HFFc6 (cell line): ENCODE results near the gene MAPKAP1. TPM values are rescaled to one million over a fixed set of nuclear protein-coding genes. Genes with fewer than 3 reads are reported as not detected.

ENCODE experiments used
- DNase-seq: peaks from one replicate; pipeline ENCODE4 v3.0.0-alpha.2; 2018
- H3K27ac Mint-ChIP-seq: 2 replicates; pipeline ENCODE4 v1.8.0; 2020; ENCODE audit warnings: mild to moderate bottlenecking, mixed read lengths
- H3K27me3 Mint-ChIP-seq: 2 replicates; pipeline ENCODE4 v1.8.0; 2021; ENCODE audit warnings: mild to moderate bottlenecking, moderate library complexity, mixed read lengths; ENCODE audit not compliant: insufficient read depth
- H3K36me3 Mint-ChIP-seq: 2 replicates; pipeline ENCODE4 v1.8.0; 2021; ENCODE audit warnings: low read depth, mixed read lengths
- H3K4me1 Mint-ChIP-seq: 2 replicates; pipeline ENCODE4 v1.8.0; 2020; ENCODE audit warnings: low read depth, mixed read lengths
- H3K4me3 Mint-ChIP-seq: 2 replicates; pipeline ENCODE4 v1.8.0; 2020; ENCODE audit warnings: mild to moderate bottlenecking, moderate library complexity, mixed read lengths
- H3K9me3 Mint-ChIP-seq: 2 replicates; pipeline ENCODE4 v1.8.0; 2020; ENCODE audit warnings: mild to moderate bottlenecking, mixed read lengths
- CTCF ChIP-seq: fragments of 200-600 bp; sonication (generic); IDR thresholded peaks from 2 replicates; pipeline ENCODE4 v1.5.0; 2021; ENCODE audit warnings: antibody characterized with exemption, mild to moderate bottlenecking
- total RNA-seq, 6 experiments: library from RNA; stranded (reverse); fragmentation: NEBNext Ultra II Directional; extraction: Animal tissue kit (Norgen Biotek cat#: 25700); gene quantifications; 2 replicates in 1 of 6; 3 replicates in 5 of 6; pipeline ENCODE4 v1.2.3, GENCODE V29; 2021

Gene MAPKAP1
- total RNA-seq, 6 experiments from 2014 or later = 115 to 167 (median 130) TPM

DNA sequence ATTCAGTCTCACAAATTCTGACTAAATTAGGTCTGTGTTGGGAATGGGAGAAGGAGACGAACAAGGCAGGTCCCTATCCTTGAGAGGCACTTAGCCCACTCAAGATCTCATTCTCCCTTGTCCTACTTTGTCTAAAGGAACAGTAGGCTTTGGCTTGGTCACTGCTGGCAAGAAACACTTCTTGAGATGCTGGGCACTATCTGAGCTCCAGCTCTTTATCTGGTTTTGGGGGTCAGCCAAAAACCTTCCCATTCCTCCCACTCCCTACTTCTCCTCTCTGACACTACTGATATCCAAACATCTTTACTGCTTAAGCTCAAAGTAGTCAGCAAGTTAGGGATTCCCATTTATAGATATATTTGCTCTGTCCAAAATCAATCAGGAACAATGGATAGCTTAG, 155.2 kb downstream of the MAPKAP1 start:
- no peak for DNase-seq
- no peak for TF ChIP-seq CTCF
- Mint-ChIP-seq H3K9me3 (no peaks in the 10 kb centered on the region), H3K27me3 (no peaks in the 10 kb centered on the region; the same call in 1 of the 2 replicates), H3K36me3 (peaks cover 5% of the 10 kb centered on the region; the same call in 1 of the 2 replicates), H3K4me3 (no peak overlapping the region), H3K27ac (no peak overlapping the region), H3K4me1 (peaks cover 51% of the 10 kb centered on the region)

DNA sequence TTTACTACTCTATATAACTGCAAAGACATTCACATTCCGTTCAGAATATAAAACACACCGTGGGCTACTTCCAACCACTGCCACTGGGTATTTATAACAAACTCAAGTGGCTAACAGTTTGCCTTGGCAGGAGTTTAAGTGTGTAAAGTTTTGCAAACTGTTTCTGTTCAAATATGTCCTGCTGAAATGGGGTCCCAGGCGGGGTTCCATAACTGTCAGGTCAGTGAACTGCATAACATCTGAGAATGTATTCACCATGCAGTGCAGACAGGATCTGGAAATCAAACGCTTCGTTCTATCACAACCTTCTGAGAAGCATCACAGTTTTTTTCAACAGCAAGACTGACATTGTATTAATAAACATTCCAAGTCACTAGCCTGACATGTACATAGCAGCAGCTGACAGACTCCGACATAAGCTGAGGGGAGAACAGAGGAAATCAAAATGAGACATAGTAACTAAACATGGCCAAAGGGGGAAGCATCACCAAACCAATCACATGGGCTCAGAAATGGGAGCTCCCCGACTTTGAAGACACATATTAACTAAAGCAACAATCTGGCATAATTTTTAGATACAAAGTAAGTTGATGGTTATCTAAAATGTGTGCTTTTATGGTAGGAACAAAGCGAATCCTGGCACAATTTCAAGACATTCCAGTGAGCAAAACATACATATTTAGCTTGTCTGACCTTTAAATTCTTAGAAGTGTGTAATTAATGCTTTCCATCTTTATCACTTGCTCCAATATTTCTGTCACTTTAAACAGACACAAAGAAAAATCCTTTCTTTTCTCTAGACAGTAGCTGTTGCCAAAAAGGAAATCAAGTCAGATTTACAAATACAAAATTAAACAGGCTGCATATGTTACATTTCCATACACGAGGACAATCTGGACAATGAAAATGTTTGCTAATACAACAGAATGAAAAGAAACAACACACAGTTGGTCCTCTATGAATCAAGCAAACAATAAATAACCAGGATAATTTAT, 156.8 kb downstream of the MAPKAP1 start:
- H3K4me1 Mint-ChIP-seq = peaks cover 46% of the 10 kb centered on the region
- H3K27me3 Mint-ChIP-seq = no peaks in the 10 kb centered on the region; the same call in 1 of the 2 replicates
- H3K36me3 Mint-ChIP-seq = 0 out of 2 replicates have a peak, but pooled peaks cover 5% of the 10 kb centered on the region
- peak overlapping the region; percentile 19; the same call in 1 of the 2 replicates for H3K4me3 Mint-ChIP-seq
- TF ChIP-seq CTCF = 0 out of 2 replicates have a peak, but pooled peaks have one; percentile 20
- DNase-seq = peak; percentile 31
- H3K27ac Mint-ChIP-seq = peak overlapping the region; percentile 48
- no peaks in the 10 kb centered on the region for H3K9me3 Mint-ChIP-seq

DNA sequence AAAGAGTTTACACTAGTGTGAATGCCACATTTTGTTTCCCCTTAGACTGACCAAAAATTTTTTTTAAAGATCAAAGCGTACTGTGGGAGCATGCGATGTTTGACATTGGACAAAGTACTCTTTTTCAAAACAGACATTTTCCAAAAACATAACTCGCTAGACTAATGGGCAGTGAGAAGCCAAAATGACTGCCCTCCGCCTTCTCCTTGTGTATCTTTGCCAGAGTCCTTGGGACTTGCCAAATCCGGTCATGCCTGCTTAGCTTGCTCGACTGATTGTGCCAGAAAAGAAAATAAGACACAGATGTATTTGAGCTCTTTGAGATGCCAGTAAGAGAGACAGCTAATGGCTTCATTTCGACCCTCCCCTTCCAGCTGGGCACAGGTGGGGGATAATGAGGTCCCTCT, 157.5 kb downstream of the MAPKAP1 start:
- no peak for TF ChIP-seq CTCF
- Mint-ChIP-seq H3K36me3 (0 out of 2 replicates have a peak, but pooled peaks cover 5% of the 10 kb centered on the region), H3K9me3 (no peaks in the 10 kb centered on the region), H3K27me3 (no peaks in the 10 kb centered on the region; the same call in 1 of the 2 replicates), H3K4me1 (peaks cover 53% of the 10 kb centered on the region), H3K27ac (peak overlapping the region; percentile 48; the same call in 1 of the 2 replicates), H3K4me3 (peak overlapping the region; percentile 1; the same call in 1 of the 2 replicates)
- no peak for DNase-seq

GRCh38 chr9:125549039-125549438, 158.0 kb downstream of the MAPKAP1 start:
- H3K27ac Mint-ChIP-seq = no peak overlapping the region
- peaks cover 53% of the 10 kb centered on the region for H3K4me1 Mint-ChIP-seq
- no peaks in the 10 kb centered on the region; the same call in 1 of the 2 replicates for H3K27me3 Mint-ChIP-seq
- no peaks in the 10 kb centered on the region for H3K9me3 Mint-ChIP-seq
- H3K36me3 Mint-ChIP-seq = 0 out of 2 replicates have a peak, but pooled peaks cover 3% of the 10 kb centered on the region
- no peak for DNase-seq
- no peak overlapping the region for H3K4me3 Mint-ChIP-seq
- TF ChIP-seq CTCF = no peak

DNA sequence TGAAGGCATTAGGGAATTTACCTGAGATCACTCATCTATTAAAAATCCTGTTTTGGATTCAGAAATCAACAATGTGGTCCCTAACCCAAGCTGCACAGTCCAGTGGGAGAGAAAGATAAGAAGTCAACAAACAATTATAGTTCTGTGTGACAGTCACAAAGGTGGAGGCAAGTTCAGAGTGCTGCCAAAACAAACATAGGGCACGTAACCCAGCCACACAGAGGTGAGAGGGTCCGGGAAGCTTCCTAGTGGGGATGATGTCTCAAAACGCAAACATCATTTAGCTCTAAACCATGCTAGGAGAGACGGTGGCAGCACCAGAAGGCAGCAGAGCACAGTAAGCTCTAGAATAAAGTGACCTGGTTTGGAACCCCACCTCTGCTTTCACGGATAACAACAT, 158.9 kb downstream of the MAPKAP1 start:
- H3K27ac Mint-ChIP-seq = no peak overlapping the region
- no peak for TF ChIP-seq CTCF
- no peaks in the 10 kb centered on the region; the same call in 1 of the 2 replicates for H3K27me3 Mint-ChIP-seq
- DNase-seq = no peak
- H3K4me1 Mint-ChIP-seq = peaks cover 51% of the 10 kb centered on the region
- H3K9me3 Mint-ChIP-seq = no peaks in the 10 kb centered on the region
- no peak overlapping the region for H3K4me3 Mint-ChIP-seq
- H3K36me3 Mint-ChIP-seq = no peaks in the 10 kb centered on the region
